NCI-H1048 (cell line): ENCODE measurements around the gene TCL1A.

Experiments used
- DNase-seq: peaks from one replicate; lab custom pipeline; 2025; lab: John Stamatoyannopoulos, UW

TCL1A gene

DNA sequence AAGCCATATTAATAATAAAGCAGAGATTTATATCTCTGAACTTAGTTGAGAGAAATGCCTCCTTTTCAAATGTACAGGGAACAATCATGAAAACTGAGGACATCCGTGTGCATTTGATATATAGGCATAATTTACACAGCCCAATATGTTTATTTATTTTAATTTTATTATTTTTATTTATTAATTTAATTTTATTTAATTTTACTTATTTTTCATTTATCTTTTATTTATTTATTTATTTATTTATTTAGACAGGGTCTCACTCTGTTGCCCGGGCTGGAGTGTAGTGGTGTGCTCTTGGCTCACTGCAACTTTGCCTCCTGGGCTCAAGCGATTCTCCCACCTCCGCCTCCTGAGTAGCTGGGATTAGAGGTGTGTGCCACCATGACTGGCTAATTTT lies 8.4 kb downstream of the TCL1A start:
- no peak for DNase-seq

DNA sequence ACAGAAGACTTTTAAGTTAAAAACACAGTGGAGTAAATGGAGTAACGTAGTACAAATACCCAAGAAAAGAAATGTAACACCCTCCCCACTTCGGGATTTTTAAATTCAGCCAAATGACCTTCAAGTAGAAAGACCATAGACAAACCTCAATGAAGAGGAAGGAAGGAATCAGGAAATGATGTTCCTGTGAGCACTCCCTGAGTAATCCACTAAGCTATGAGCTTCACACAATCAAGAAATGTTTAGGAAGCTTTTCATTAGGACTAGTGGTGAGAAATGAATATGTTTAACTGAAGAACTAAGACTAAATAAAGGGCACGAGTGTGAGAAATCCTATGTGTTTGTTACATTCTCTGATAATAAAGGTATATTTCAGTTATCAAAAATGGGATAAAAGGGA lies 10.1 kb downstream of the TCL1A start:
- DNase-seq: no peak

DNA sequence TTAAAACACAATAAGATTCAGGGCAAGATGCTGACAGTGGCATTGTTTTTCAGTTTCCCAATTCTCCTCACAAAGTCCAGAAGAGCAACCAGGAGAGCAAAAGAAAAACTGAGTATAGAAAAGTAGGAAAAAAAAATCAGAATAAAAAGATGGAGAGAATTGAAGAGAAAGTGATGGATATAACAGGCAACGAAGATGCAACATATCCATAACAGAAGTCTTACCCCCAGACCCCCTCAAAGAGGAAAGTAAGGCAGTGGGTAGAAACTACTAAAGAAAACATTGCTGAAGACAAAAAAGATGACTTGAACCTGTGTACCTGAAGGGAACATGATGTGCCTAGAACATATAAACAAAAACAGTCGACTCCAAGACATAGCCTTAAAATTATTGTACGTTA lies 10.6 kb downstream of the TCL1A start:
- DNase-seq: no peak

DNA sequence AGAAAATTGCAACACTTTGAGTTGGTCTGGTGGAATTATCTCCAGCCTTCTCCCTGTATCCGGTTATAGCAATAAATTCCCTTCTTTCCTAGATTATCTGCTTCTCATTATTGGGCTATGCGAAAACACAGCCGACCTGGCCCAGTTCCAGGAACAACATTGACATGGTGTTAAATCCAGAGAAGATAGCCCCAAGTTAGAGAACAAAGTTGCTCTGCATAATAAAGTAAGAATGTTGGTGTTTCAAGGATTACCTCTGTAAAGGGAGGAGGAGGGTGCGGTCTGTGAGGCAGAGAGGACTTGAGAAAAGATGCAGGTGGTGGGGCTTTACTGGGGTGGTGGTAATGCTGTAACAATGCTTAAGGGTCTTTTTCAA lies 12.1 kb downstream of the TCL1A start:
- DNase-seq: no peak

DNA sequence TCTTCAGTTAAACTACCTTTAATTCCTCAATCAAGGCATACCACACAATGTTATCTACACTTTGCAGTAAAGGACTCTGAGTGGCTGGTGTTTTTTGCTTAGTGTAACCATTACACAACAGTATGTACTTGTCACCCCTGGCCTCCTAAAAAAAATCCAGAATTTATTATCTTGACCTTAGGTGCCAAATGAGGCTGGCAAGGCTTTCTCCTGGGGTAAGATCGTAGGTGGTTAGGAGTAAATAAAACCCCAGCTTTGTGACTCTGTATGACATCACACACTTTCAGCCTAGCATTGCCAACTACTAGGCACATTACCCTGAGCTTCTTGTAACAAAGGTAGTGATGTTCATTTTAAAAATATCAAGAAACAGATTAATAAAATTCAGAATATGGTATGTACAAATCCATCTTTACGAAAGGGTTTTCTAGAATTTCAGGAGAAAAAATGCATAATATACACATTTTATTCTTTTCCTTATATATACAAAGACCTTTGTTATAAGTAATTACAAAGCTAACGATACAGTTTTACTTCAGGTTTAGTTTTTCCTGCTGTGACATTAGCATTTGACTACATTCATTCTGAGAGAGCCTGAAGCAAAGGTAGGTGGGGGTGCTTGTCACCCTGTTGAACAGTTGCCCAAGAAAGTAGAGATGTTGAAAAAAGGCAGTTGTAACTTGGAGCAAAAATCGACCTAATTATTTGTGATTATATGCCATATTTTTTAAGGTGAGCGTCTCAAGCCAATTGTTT lies 13.5 kb downstream of the TCL1A start:
- DNase-seq: no peak

DNA sequence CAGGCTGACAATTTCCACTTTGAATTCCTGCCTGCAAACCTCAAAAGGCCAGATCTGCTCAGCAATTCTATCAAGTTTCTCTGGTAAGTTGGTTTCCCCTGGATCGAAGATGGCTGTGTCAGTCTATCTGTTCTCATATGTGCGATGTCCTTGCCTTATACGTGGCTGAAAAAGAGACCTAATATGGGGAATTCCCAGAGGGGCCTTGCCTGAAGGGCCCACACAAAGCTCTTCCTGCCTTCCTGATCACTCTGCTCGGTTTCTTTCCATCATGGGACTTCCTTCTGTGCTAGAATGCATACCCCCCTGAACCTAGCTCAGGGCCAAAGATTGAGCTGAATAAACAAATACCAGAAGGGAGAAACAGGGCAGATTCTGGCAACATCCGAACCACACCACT lies 14.5 kb downstream of the TCL1A start:
- DNase-seq: no peak

DNA sequence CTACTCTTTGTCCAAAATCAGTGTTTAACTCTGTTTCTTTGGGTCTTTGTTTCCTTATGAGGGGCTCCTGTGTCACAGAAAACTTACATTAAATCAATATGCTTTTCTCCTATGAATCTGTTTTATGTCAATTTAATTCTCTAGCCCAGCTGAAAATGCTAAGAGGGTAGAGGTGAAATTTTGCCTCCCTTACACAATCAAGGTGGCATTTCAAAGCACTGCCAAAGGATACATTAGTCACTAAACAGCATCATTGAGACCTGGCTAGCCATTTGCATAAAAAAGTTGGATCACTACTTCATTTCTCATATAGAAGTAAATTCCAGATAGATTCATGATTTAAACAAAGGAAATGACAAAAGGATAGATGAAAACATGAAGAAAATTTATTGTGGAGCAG lies 15.6 kb downstream of the TCL1A start:
- DNase-seq: no peak

DNA sequence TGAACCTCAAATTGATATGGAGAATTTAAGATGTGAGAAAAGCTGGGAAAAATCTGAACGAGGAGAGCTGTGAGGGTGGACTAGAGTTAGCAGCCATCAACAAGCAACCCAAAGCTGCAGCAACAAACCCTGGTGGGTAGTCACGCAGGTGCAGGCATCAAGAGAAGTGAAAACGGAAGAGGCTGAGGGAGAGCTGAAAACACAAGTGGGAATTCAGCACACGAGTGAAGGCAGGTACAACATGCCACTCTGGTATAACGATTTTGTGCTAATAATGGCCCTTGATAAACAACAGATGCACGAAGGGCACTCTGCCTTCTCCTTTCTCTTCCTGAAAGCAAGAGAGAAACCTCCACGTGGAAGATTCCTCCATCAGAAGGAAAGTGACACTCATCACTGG lies 16.2 kb downstream of the TCL1A start:
- no peak for DNase-seq

DNA sequence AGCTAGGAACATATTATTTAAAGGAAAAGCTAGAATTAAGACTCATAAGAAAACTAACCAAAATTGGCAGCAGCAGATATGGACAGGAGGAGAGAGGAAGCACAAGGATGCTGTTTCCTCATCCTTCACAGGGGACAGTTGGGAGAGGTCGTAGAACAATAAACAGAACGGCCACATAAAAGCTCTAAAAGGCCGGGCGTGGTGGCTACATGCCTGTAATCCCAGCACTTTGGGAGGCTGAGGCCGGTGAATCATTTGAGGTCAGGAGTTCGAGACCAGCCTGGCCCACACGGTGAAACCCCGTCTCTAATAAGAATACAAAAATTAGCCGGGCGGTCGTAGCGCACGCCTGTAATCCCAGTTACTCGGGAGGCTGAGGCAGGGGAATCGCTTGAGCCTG lies 17.2 kb downstream of the TCL1A start:
- DNase-seq: no peak

DNA sequence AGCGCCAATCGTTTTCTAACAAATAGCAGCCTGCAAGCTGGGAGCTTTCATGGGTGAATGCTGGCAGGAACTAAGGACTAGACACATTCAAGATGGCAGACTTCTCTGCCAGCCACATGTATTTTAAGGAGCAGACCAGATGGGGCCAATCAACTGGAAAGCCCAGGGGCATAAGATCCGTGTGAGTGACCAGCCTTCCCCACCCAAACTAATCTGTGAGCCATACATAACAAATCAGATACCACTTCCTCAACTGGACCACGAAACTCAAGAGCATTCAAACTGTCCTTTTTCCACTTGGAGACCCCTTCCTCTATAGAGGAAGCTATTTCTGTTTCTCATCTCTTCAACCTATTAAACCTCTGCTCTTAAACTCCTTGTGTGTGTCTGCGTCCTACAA lies 18.0 kb downstream of the TCL1A start:
- no peak for DNase-seq

DNA sequence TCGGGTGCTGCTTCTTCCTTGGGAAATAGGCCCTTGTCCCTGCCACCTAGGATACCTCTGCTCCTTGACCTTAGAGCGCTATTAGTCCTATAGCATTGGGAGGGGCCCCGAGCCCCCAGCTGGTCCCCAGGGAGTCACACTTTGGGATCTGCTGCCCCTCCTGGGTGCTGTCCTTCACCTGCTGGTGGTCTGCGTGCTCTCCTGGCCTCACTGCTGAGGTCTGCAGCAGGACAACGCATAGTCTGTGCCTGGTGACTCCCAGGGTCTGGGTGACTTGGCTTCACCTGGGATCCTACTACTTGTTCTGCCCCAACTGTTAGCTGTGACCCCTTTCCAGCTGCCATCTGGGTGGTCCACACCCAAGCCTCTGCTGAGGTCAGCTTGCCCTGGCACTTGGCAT lies 18.9 kb downstream of the TCL1A start:
- no peak for DNase-seq

DNA sequence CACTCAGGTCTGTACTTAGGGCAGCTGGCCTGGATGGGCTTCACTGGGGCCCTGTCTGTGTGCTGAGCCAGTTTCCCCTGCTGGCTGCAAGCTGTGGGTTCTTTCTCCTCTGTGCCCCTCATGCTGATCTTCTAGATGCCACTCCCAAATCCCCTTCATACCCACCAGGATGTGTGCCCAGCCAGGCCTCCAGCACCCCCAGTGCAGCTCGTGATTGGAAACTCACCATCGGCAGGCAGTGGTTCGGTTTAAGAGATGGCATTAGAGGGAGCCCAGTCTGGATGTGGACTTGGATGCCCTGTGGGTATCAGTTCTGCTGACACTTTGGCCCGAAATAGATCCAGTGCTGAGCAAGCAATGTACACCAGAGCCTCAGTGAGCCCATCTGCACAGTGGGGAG lies 21.8 kb downstream of the TCL1A start:
- DNase-seq: no peak

DNA sequence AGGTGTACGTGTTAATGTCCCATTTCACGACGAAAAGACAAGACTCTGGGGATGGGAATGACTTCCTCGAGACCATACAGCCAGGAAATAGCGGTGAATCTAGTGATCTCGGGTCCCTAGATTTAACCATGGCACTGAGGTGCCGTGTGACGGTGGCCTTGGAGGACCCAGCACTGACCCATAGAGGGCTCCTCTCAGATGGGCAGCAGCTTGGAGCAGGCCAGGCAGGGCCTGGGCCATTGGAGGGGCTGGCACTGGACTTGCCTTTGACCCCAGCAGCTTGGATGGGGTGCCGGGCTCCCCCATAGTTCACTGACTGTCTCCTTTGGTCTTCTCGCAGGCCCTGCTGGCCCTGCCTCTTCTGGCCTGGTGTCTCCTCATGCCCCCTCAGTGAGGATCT lies 22.3 kb downstream of the TCL1A start:
- no peak for DNase-seq

DNA sequence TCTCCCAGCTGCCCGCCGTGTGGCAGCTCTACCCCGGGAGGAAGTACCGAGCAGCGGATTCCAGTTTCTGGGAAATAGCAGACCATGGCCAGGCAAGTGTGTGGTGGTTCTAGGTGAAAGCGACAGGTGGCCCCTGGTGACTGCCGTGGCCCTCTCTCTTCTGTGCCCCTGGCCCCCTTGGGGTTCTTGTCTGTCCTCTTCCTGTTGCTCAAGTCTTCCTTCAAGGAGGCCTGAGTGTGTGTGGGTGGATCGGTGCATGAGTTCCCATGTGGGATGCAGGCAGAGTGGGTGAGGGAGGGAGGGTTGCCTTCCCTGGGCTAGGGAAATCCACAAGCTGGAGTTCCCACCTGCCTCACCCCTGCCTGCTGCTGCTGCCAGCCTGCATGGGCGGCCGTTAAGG lies 23.1 kb downstream of the TCL1A start:
- DNase-seq: no peak

DNA sequence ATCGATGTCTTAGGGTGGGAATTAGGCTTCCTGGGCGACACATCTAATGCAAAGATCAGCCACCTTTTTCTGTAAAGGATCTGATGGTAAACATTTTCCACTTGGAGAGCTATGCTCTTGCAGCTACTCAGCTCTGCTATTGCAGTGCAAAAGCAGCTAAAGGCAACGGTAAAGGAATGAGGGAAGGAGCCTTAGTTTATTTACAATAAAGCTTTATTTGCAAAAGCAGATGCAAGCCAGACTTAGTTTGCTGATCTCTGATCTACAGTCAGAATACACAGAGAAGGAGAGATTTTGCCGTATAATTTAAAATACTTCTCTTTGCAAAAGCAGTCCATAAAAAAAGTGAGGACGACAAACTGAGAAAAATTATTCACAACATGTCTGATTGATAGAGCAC lies 24.5 kb downstream of the TCL1A start:
- DNase-seq: no peak

DNA sequence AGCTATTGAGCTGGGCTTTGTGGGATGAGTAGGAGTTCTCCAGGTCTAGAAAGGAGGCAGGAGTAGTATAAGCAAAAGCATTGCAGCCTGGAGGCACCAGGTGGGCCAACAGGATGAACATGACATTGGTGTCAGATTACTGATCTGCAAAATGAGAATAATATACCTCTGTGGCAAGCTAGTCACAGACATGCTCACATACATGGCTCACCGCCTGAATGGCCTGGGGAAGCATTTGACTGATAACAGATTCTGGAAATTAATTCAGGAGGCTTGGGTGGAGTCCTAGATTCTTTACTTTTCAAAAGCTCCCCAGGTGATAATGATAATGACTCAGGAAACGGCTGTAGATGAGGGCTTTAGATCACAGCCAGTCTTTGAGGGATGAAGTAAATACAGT lies 27.0 kb downstream of the TCL1A start:
- no peak for DNase-seq

DNA sequence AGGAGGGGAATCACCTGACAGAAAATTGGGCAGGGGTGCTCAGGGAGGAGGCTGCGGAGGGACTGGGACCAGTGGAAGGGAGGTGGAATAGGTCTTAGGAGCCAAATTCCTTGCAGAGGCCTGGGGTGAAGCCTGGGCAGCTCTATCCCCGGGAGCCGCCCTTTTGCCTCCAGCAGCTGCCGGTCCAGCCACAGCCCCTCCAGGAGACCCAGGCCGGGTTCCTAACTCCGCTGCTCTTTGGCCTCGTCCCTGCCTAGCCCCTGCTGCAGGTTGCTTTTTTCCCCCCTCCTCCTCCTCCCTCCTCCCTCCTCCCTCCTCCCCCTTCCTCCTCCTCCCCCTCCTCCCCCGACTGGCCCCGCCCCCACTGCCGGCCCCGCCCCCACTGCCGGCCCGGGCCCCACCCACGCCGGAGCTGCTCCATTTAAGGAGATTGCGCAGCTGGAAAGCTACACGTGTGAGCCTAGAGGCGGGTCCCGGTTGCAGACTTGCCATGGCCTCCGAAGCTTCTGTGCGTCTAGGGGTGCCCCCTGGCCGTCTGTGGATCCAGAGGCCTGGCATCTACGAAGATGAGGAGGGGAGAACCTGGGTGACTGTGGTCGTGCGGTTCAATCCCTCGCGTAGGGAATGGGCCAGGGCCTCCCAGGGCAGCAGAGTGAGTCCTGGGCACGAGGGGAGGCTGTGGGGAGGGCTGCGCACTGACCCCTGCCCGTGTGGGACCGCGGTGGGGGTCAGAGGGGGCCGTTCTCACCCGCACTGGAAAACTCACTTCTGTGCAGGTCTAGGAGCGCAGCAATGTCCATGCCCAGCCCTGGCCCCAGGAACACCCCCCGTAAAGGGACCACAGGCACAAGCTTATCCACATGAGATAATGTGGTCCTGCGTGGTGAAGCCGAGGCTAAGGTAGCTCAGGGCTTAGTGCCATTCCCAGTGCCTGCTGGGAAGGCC lies 27.7 kb downstream of the TCL1A start, which contains the start of gene TCL1B:
Gene TCL1B (plus strand): TSS at position 449 of the 945 bp plus-strand sequence. CDS start 42 bp downstream, at position 491.
- no peak for DNase-seq

DNA sequence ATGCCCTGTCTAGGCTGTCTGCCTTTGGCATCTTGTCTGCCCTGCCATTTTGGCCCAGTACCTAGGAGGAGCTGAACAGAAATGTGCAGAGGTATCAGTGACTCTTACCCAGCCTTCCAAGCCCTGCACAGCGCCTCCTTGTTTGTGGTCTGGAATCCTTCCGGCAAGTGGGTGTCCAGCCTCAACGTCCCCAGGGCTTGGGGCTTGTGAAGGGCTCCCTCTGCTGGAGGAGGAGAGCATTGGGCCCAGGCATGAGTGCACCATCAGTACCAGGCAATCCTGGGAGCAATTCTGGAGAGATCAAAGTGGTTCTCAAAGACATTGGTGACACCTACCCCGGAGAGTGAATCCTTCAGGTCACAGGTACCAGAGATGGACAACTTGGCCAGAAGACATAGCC lies 30.1 kb downstream of the TCL1A start:
- no peak for DNase-seq

DNA sequence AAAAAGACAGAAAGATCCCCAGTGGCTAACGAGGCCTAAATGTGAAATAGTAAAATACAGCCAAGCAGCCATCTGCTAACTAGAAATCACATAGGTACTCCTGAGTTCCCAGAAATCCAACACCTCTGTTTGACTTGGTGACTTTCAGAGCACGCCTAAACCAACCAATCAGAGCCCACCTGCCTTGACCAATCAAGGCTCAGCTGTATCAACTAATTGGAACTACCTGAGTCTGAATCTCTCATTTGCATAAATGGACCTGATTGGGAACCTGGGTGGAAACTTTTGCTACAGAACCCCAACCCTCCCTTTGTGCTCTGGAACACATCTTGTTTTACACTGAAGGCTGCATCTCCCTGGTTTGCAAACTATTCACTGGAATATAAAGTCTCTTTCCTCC lies 32.8 kb downstream of the TCL1A start:
- no peak for DNase-seq

DNA sequence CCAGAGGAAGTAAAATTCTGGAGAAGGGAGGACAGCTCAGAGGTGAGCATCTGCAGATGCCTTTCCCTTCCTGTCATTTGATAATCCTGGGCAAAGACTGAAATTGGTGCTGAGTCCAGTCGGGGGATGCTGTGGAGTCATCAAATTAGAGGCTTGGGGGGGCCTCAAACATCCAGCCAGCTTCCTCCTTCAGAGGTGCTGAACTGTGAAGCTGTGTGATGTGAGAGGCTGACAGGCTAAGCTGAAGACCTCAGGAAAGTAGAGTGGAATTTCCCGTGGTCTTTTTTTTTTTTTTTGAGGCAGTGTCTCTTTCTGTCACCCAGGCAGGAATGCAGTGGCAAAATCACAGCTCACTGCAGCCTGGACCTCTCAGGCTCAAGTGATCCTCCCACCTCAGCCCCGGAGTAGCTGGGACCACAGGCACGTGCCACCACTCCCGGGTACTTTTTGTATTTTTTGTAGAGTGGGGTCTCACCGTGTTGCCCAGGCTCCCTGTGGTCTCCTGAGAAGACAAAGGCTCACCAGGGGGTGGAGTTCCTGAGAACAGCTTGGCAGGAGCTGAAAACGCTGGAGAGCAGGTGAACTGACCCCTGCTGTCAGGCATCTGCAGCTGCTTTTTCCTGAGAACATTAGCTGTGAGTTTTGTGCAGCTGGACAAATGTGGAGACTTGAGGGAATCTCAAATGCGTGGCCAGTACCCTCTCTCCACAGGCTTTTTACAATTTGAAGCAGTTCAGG lies 33.8 kb downstream of the TCL1A start:
- DNase-seq: no peak

DNA sequence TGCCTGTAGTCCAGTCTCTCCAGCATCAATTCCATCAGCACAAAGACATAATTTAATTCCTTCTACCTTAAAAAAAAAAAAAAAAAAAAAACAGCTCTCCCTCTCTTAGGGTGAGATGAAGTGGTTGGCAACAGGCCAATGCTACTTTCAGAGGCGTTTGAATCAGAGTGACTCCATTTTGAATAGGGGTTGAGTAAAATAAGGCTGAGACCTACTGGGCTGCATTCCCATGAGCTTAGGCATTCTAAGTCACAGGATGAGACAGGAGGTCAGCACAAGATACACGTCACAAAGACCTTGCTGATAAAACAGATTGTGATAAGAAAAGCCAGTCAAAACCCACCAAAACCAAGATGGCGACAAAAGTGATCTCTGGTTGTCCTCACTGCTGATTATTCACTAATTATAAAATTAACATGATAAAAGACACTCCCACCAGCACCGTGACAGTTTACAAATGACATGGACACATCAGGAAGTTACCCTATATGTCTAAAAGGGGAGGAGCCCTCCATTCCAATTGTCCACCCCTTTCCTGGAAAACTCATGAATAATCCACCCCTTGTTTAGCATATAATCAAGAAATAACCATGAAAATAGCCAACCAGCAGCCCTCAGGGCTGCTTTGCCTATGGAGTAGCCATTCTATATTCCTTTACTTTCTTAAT lies 34.6 kb downstream of the TCL1A start:
- DNase-seq: no peak

DNA sequence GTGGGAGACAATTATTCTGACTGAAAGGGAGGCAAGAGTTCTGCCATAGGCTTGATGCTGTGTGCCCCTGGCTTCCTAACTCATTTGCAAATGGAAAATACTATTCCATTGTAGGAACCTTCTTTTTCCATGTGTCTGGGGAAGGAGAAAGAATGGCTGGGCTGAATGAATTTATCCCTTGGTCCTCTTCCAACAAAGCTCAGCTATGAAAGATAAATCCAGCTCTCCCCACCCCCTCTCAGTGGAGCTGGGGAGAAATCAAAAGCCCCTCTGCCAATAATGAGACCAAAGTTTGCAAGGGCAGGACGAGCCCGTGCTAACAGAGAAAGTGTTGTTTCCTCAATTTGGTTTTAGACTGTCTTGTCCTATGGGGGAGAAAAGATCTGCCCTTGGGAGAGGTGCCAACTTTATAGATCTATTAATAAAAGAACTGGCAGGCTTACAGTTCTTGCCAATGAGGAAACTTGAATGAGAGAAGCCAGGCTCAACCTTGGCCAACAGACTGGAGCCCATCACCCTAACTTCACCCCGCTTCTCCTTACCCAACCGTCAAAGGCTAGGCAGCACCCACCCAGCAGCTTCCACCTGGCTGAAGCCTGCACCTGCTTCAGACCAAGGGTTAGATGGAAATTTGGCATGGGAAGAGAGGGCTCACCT lies 36.6 kb downstream of the TCL1A start:
- no peak for DNase-seq
